Esophagus squamous epithelium (tissue), 5 donors: ENCODE results near the gene MGARP. TPM values are rescaled to one million over a fixed set of nuclear protein-coding genes. Genes with fewer than 3 reads are reported as not detected.

Experiments
- DNase-seq: peaks from one replicate; lab custom pipeline; 2025; lab: John Stamatoyannopoulos, UW
- H3K27ac ChIP-seq, 4 donors: fragments of 200-600 bp; sonication (generic); one replicate each; pipeline ENCODE4 v1.5.1; 2016 to 2019; ENCODE audit warnings: mild to moderate bottlenecking in 1 of 4
- H3K27me3 ChIP-seq, 4 donors: fragments of 200-600 bp; sonication (generic); 1 replicate in 3 of 4; 2 replicates in 1 of 4; pipeline versions ENCODE4 v1.5.1 to v1.6.0; 2017 to 2021; ENCODE audit warnings: antibody characterized with exemption in 1 of 4
- H3K36me3 ChIP-seq, 3 donors: fragments of 200-600 bp; sonication (generic); one replicate each; pipeline ENCODE4 v1.5.1; 2016 to 2019
- H3K4me1 ChIP-seq, 3 donors: fragments of 200-600 bp; sonication (generic); one replicate each; pipeline ENCODE4 v1.5.1; 2017 to 2019
- H3K4me3 ChIP-seq, 4 donors: fragments of 200-600 bp; sonication (generic); 1 replicate in 3 of 4; 2 replicates in 1 of 4; pipeline ENCODE4 v1.5.1; 2016 to 2019; ENCODE audit warnings: mild to moderate bottlenecking in 2 of 4, moderate library complexity in 1 of 4
- H3K9me3 ChIP-seq, 3 donors: fragments of 200-600 bp; sonication (generic); one replicate each; pipeline ENCODE4 v1.5.1; 2016 to 2019
- CTCF ChIP-seq, 6 experiments: fragments of 450-650 bp in 4 of 6; fragments of 200-600 bp in 2 of 6; sonication (generic) in 2 of 6; IDR thresholded peaks; one replicate each; pipeline ENCODE4 v1.5.1; 2016 to 2019; ENCODE audit warnings: antibody characterized with exemption in 6 of 6, mild to moderate bottlenecking in 4 of 6, moderate library complexity in 4 of 6
- POLR2A ChIP-seq, 4 donors: fragments of 450-650 bp; IDR thresholded peaks; one replicate each; pipeline ENCODE4 v1.6.1; 2017; ENCODE audit warnings: antibody characterized with exemption in 4 of 4, mild to moderate bottlenecking in 4 of 4, moderate library complexity in 3 of 4
- WGBS, 2 donors: methylation state at CpG; one replicate each; pipeline ENCODE4 v1.1.5; 2018; 5-methylcytosine and 5-hydroxymethylcytosine counted together
- intact Hi-C: fragments of 100-400 bp; cut with DNase I; formaldehyde crosslinking; loops from one replicate; pipeline ENCODE4 v1.15.0; 2022
- total RNA-seq, 4 donors: library from RNA; depleted of rRNA; stranded (reverse); fragments of >200 nt; gene quantifications; one replicate each; pipeline ENCODE4 v1.1.0, GENCODE V29; 2016
- donor health status: DM: yes; HTN: yes; CAD: no.

Gene MGARP
- total RNA-seq, 4 donors from 2014 or later = 0.38 TPM; not detected in 3

DNA sequence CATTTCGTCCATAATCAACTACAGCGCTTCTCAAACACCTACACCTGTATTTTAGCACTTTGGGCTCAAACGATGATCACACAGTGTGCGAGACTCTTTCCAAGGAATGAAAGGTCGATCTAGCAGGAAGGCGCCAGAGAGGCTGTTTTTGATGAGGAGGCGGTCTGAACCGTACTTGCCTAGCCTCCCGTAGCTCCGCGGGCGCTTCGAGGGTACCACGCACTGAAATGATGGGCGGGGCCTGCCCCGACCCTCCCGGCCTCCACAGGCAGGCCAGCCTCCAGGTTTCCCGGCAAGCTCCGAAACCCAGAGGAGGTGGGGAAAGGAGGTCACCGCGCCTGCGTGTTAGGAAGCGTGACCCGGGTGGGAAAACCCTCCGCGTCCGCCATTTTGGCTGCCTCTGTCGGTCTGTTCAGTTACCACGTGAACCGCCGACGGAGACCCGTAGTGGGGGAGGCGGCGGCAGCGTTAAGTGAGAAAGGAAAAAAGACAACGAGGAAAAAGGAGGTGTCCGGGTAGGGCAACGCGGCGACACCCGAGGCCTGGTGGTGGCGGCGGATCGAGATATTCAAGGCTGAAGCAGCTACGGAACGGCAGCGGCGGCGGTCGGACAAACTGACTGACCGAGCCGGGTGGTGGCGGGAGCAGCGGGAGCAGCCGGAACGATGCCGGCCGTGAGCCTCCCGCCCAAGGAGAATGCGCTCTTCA lies 21.2 kb upstream of the MGARP start, which contains the start of gene NAA15:
Gene NAA15 (plus strand): TSS at position 393 of the 708 bp plus-strand sequence. CDS start 273 bp downstream, at position 666.
- Histone ChIP-seq H3K36me3 (peaks cover 0 to 18% (median 0%) of the 10 kb centered on the region in 3 donors), H3K27ac (peak within 1 kb of the TSS; percentile 86 to 98 (median 96)), H3K27me3 (no peaks in the 10 kb centered on the region), H3K4me1 (peaks cover 1 to 80% (median 39%) of the 10 kb centered on the region in 3 donors), H3K9me3 (no peaks in the 10 kb centered on the region), H3K4me3 (peak within 1 kb of the TSS; percentile 70 to 99 (median 86))
- TF ChIP-seq POLR2A (IDR thresholded peaks at IDR 0.05) = peak in 3 of 4 donors; percentile 57 to 89 (median 68)
- peak in 2 of 6 experiments; percentile 13 to 39 for TF ChIP-seq CTCF (IDR thresholded peaks at IDR 0.05)
- WGBS, 2 donors = 0% methylated on average over 30 to 35 of the region's 61 CpGs
- intact Hi-C loops = loop anchor here (2.0 to 10.0 kb wide), 2 partner anchors 122 to 266 kb away; no protein-coding TSS in a partner anchor
- peak; percentile 84 for DNase-seq

DNA sequence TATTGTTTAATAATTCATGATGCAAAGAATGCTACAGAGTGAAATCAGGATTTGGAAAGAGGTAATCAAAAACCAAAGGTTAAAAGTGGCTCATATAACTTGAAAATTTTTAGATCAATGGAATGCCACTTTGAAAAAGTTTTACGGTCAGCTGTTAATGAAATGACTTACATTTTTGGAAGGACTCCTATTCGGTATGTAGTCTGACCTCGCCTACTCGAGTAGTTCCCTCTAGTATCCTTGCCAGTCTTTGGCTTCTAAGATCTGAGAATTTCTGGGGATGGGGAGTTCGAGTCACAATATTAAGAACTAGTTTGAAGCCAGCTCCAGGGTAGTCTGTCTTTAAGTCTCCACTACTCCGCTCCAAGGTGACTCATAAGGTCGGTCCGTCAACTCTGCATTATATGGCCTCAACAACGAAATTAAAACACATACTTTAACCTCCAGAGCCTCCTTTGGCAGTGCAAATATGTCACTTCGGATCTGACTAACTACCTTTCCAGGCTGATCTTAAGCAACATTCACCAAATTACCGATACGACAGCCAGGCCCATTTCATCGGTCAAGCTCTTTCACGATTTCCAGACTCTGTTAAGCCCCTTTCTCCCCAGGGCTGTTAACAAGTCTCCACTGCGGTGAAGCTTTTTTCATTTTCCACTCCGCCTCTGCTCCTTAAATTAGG lies 20.5 kb upstream of the MGARP start:
- Histone ChIP-seq H3K27me3 (no peaks in the 10 kb centered on the region), H3K36me3 (peaks cover 0 to 12% (median 0%) of the 10 kb centered on the region in 3 donors), H3K9me3 (no peaks in the 10 kb centered on the region), H3K27ac (peak overlapping the region; percentile 86 to 98 (median 96)), H3K4me1 (peaks cover 6 to 80% (median 40%) of the 10 kb centered on the region in 3 donors), H3K4me3 (peak overlapping the region; percentile 70 to 99 (median 86))
- no peak for DNase-seq
- 4% methylated on average over 16 of the region's 16 CpGs for WGBS, 2 donors
- intact Hi-C loops = loop anchor here (2.0 to 10.0 kb wide), 2 partner anchors 122 to 266 kb away; no protein-coding TSS in a partner anchor
- TF ChIP-seq CTCF (IDR thresholded peaks at IDR 0.05) (no peak), POLR2A (IDR thresholded peaks at IDR 0.05) (no peak)

DNA sequence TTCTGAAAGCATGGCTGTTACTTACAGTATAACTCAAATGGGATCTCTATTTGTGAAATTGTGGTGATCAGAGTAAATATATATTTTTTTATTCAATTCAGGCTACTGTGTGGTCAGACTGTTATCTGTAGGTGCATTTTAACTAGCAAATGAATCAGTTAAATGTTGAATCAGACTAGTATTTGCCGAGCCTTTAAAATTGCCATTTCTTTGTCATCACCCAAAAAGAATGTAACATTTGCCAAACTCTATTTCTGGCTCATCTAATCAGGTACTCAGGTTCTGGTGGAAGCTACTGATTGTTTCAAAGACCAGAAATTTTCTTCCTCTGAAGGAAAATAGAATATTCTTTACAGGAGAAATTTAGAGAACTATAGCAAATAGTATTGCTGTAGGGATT lies 19.5 kb upstream of the MGARP start:
- Histone ChIP-seq H3K4me1 (peaks cover 6 to 79% (median 40%) of the 10 kb centered on the region in 3 donors), H3K27ac (peak overlapping the region in 3 of 4 donors; percentile 86 to 97 (median 94)), H3K36me3 (peaks cover 0 to 4% (median 0%) of the 10 kb centered on the region in 3 donors), H3K9me3 (no peaks in the 10 kb centered on the region), H3K27me3 (no peaks in the 10 kb centered on the region), H3K4me3 (peak overlapping the region in 1 of 4 donors; percentile 87)
- TF ChIP-seq CTCF (IDR thresholded peaks at IDR 0.05) (no peak), POLR2A (IDR thresholded peaks at IDR 0.05) (no peak)
- 27 to 50% methylated on average over 1 of the region's 1 CpG for WGBS, 2 donors
- DNase-seq = no peak
- intact Hi-C loops = loop anchor here (5.0 to 10.0 kb wide), 2 partner anchors 72 to 205 kb away; no protein-coding TSS in a partner anchor

DNA sequence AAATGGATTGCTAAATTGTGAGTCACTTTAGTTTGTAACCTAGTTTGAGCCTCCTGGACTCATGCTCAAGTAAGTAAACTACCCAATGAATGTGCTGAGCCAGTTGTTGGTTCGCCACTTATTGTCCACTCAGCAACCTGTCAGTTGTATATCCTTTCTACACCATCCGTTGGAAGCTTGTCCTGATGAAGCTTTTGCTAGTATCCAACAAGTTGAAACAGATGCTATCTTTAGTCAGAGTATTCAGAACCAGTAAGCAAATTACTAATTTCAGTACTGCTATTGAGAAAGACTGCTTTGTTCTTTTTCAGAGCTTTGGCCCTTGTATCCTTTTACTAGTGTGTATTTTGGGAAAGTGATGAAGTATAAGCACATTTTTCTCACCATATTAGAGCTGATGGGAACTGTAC lies 17.0 kb upstream of the MGARP start:
- Histone ChIP-seq H3K36me3 (peaks cover 4 to 24% (median 14%) of the 10 kb centered on the region in 3 donors), H3K4me3 (no peak overlapping the region), H3K9me3 (no peaks in the 10 kb centered on the region), H3K4me1 (peaks cover 6 to 64% (median 29%) of the 10 kb centered on the region in 3 donors), H3K27ac (peak overlapping the region in 3 of 4 donors; percentile 39 to 95 (median 90)), H3K27me3 (no peaks in the 10 kb centered on the region)
- intact Hi-C loops = loop anchor here (5.0 to 10.0 kb wide), 2 partner anchors 70 to 202 kb away; no protein-coding TSS in a partner anchor
- DNase-seq = no peak
- TF ChIP-seq POLR2A (IDR thresholded peaks at IDR 0.05) = no peak
- no peak for TF ChIP-seq CTCF (IDR thresholded peaks at IDR 0.05)
- 39 to 44% methylated on average over 2 of the region's 2 CpGs for WGBS, 2 donors
